SK-N-SH treated with all-trans-retinoic acid at 6 μM for 48 hours (cell line): ENCODE results near the gene PPP4R1.

Experiments
- ESRRG ChIP-seq: fragments of 250-450 bp; sonication (Bioruptor Pico); IDR thresholded peaks from 2 replicates; pipeline ENCODE4 v1.6.1; 2021; ENCODE audit warnings: mild to moderate bottlenecking
- GLIS3 ChIP-seq: fragments of 250-450 bp; sonication (Bioruptor Pico); IDR thresholded peaks from 2 replicates; pipeline ENCODE4 v1.5.0; 2020; ENCODE audit warnings: mild to moderate bottlenecking, moderate library complexity
- OSR1 ChIP-seq: fragments of 250-450 bp; sonication (Bioruptor Pico); IDR thresholded peaks from 2 replicates; pipeline ENCODE4 v1.8.0; 2022; ENCODE audit warnings: moderate library complexity, mild to moderate bottlenecking, inconsistent platforms
- PPARA ChIP-seq: fragments of 250-450 bp; sonication (Bioruptor Pico); IDR thresholded peaks from 2 replicates; pipeline ENCODE4 v1.5.0; 2020; ENCODE audit warnings: mild to moderate bottlenecking, borderline replicate concordance
- RARB ChIP-seq: fragments of 250-450 bp; sonication (Bioruptor Pico); IDR thresholded peaks from 2 replicates; pipeline ENCODE4 v1.8.0; 2021; ENCODE audit warnings: mild to moderate bottlenecking, moderate library complexity
- ZFP3 ChIP-seq: fragments of 250-450 bp; sonication (Bioruptor Pico); IDR thresholded peaks from 2 replicates; pipeline ENCODE4 v1.5.0; 2020; ENCODE audit warnings: mild to moderate bottlenecking, moderate library complexity
- ZFP30 ChIP-seq: fragments of 450-650 bp; formaldehyde crosslinking; IDR thresholded peaks from 2 replicates; pipeline ENCODE4 v1.5.0; 2022; ENCODE audit warnings: mild to moderate bottlenecking, moderate library complexity
- ZNF70 ChIP-seq: fragments of 450-650 bp; formaldehyde crosslinking; IDR thresholded peaks from 2 replicates; pipeline ENCODE4 v1.5.0; 2020; ENCODE audit warnings: mild to moderate bottlenecking, moderate library complexity
- ZNF8 ChIP-seq: fragments of 450-650 bp; formaldehyde crosslinking; IDR thresholded peaks from 2 replicates; pipeline ENCODE4 v1.5.0; 2020; ENCODE audit warnings: mild to moderate bottlenecking, moderate library complexity
- TF ChIP-seq, protein P1 (sequence below): fragments of 250-450 bp; sonication (Bioruptor Pico); IDR thresholded peaks from 2 replicates; pipeline ENCODE4 v1.8.0; 2020; ENCODE audit warnings: mild to moderate bottlenecking, moderate library complexity, borderline replicate concordance
- TF ChIP-seq, protein P2 (sequence below): fragments of 250-450 bp; sonication (Bioruptor Pico); IDR thresholded peaks from 2 replicates; pipeline ENCODE4 v1.5.0; 2020; ENCODE audit warnings: mild to moderate bottlenecking, moderate library complexity

DNA sequence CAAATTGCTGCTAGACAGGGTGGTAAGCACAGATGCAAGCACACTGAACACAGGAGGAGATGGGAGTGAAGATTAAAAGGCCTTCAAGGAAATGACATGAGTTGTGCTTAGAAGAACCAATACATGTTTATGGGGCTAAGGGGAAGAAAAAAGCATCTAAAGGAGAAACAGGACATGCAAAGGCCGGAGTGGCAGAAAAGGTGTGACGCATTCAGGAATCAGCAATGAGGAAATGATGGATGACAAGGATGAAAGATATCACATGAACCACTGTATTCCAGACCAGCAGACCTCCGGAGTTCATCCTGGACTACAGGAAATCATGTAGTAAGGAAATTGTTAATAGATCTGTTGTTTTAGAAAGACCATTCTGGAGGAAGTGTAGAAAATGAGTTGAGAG is 42.8 kb downstream of the PPP4R1 start:
- TF ChIP-seq, protein P1, sequence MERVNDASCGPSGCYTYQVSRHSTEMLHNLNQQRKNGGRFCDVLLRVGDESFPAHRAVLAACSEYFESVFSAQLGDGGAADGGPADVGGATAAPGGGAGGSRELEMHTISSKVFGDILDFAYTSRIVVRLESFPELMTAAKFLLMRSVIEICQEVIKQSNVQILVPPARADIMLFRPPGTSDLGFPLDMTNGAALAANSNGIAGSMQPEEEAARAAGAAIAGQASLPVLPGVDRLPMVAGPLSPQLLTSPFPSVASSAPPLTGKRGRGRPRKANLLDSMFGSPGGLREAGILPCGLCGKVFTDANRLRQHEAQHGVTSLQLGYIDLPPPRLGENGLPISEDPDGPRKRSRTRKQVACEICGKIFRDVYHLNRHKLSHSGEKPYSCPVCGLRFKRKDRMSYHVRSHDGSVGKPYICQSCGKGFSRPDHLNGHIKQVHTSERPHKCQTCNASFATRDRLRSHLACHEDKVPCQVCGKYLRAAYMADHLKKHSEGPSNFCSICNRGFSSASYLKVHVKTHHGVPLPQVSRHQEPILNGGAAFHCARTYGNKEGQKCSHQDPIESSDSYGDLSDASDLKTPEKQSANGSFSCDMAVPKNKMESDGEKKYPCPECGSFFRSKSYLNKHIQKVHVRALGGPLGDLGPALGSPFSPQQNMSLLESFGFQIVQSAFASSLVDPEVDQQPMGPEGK (CRISPR knock-in tag) = no peak
- TF ChIP-seq PPARA (CRISPR knock-in tag) (no peak), RARB (no peak), ZFP3 (CRISPR knock-in tag) (no peak), ZNF8 (CRISPR knock-in tag) (no peak), OSR1 (no peak), ZNF70 (CRISPR knock-in tag) (no peak), ESRRG (CRISPR knock-in tag) (no peak), ZFP30 (CRISPR knock-in tag) (no peak), GLIS3 (CRISPR knock-in tag) (no peak)
- TF ChIP-seq, protein P2, sequence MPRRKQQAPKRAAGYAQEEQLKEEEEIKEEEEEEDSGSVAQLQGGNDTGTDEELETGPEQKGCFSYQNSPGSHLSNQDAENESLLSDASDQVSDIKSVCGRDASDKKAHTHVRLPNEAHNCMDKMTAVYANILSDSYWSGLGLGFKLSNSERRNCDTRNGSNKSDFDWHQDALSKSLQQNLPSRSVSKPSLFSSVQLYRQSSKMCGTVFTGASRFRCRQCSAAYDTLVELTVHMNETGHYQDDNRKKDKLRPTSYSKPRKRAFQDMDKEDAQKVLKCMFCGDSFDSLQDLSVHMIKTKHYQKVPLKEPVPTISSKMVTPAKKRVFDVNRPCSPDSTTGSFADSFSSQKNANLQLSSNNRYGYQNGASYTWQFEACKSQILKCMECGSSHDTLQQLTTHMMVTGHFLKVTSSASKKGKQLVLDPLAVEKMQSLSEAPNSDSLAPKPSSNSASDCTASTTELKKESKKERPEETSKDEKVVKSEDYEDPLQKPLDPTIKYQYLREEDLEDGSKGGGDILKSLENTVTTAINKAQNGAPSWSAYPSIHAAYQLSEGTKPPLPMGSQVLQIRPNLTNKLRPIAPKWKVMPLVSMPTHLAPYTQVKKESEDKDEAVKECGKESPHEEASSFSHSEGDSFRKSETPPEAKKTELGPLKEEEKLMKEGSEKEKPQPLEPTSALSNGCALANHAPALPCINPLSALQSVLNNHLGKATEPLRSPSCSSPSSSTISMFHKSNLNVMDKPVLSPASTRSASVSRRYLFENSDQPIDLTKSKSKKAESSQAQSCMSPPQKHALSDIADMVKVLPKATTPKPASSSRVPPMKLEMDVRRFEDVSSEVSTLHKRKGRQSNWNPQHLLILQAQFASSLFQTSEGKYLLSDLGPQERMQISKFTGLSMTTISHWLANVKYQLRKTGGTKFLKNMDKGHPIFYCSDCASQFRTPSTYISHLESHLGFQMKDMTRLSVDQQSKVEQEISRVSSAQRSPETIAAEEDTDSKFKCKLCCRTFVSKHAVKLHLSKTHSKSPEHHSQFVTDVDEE (CRISPR knock-in tag) = no peak
